Measurements from ENCODE around the gene NUP62CL.
"Not testable (repeated sequence)": the region's sequence is repeated elsewhere in the genome, so short reads cannot be mapped to it uniquely, and the experiment has no call there.

The NUP62CL gene

GRCh38 chrX:107205770-107206696, at the start of gene NUP62CL, which contains the start of gene DNAAF6:
NUP62CL (minus strand) TSS chrX:107206433; CDS start chrX:107175146, 31,287 bp downstream.
DNAAF6 (plus strand) TSS chrX:107206611; CDS start chrX:107212876, 6,265 bp downstream.
- H3K36me3 Mint-ChIP-seq, result no peaks in the 10 kb centered on the region
- no peaks in the 10 kb centered on the region for H3K9me3 Mint-ChIP-seq
- no peaks in the 10 kb centered on the region for H3K4me1 Mint-ChIP-seq
- H3K27me3 Mint-ChIP-seq, result no peaks in the 10 kb centered on the region
- H3K27ac Mint-ChIP-seq, result peak within 1 kb of the TSS; percentile 10
- peak within 1 kb of the TSS; percentile 87 for H3K4me3 Mint-ChIP-seq

- Mint-ChIP-seq H3K4me1 (no peaks in the 10 kb centered on the region), H3K36me3 (no peaks in the 10 kb centered on the region)
Measured at GRCh38 chrX:107228486-107228819, 22.2 kb upstream of the NUP62CL start.

GRCh38 chrX:107227780-107228485, 21.7 kb upstream of the NUP62CL start:
- no peak overlapping the region for H3K4me3 Mint-ChIP-seq
- no peaks in the 10 kb centered on the region for H3K36me3 Mint-ChIP-seq
- H3K27ac Mint-ChIP-seq, result no peak overlapping the region
- H3K9me3 Mint-ChIP-seq, result no peaks in the 10 kb centered on the region
- H3K27me3 Mint-ChIP-seq, result peaks cover 3% of the 10 kb centered on the region
- no peaks in the 10 kb centered on the region for H3K4me1 Mint-ChIP-seq

More at GRCh38 chrX:107228486-107228819, 22.2 kb upstream of the NUP62CL start:
- no peaks in the 10 kb centered on the region for H3K9me3 Mint-ChIP-seq
- H3K27me3 Mint-ChIP-seq, result peaks cover 3% of the 10 kb centered on the region
- H3K4me3 Mint-ChIP-seq, result no peak overlapping the region
- no peak overlapping the region for H3K27ac Mint-ChIP-seq

- H3K9me3 Mint-ChIP-seq, result no peaks in the 10 kb centered on the region
- H3K4me1 Mint-ChIP-seq, result no peaks in the 10 kb centered on the region
- H3K4me3 Mint-ChIP-seq, result no peak overlapping the region
- no peak overlapping the region for H3K27ac Mint-ChIP-seq
- no peaks in the 10 kb centered on the region for H3K27me3 Mint-ChIP-seq
- H3K36me3 Mint-ChIP-seq, result no peaks in the 10 kb centered on the region
Measured at GRCh38 chrX:107226757-107227156, 20.5 kb upstream of the NUP62CL start.

- Mint-ChIP-seq H3K27me3 (peaks cover 3% of the 10 kb centered on the region), H3K36me3 (no peaks in the 10 kb centered on the region), H3K9me3 (no peaks in the 10 kb centered on the region), H3K27ac (no peak overlapping the region), H3K4me3 (no peak overlapping the region), H3K4me1 (no peaks in the 10 kb centered on the region)
Measured at GRCh38 chrX:107213477-107213876, 7.2 kb upstream of the NUP62CL start.

GRCh38 chrX:107207943-107208342, 1.7 kb upstream of the NUP62CL start:
- no peak overlapping the region for H3K27ac Mint-ChIP-seq
- H3K4me3 Mint-ChIP-seq, result no peak overlapping the region
- H3K27me3 Mint-ChIP-seq, result no peaks in the 10 kb centered on the region
- no peaks in the 10 kb centered on the region for H3K9me3 Mint-ChIP-seq
- no peaks in the 10 kb centered on the region for H3K4me1 Mint-ChIP-seq
- H3K36me3 Mint-ChIP-seq, result no peaks in the 10 kb centered on the region

- H3K4me3 Mint-ChIP-seq, result no peak overlapping the region
- H3K36me3 Mint-ChIP-seq, result no peaks in the 10 kb centered on the region
- no peaks in the 10 kb centered on the region for H3K27me3 Mint-ChIP-seq
- no peaks in the 10 kb centered on the region for H3K4me1 Mint-ChIP-seq
- H3K27ac Mint-ChIP-seq, result peak overlapping the region; percentile 10
- H3K9me3 Mint-ChIP-seq, result no peaks in the 10 kb centered on the region
Measured at GRCh38 chrX:107207089-107207488, 856 bp upstream of the NUP62CL start.

- Mint-ChIP-seq H3K27ac (no peak overlapping the region), H3K9me3 (no peaks in the 10 kb centered on the region), H3K4me3 (peak overlapping the region; percentile 87), H3K36me3 (no peaks in the 10 kb centered on the region), H3K27me3 (no peaks in the 10 kb centered on the region), H3K4me1 (no peaks in the 10 kb centered on the region)
Measured at GRCh38 chrX:107206697-107207065, 448 bp upstream of the NUP62CL start.

- Mint-ChIP-seq H3K27me3 (no peaks in the 10 kb centered on the region), H3K4me1 (no peaks in the 10 kb centered on the region), H3K27ac (no peak overlapping the region), H3K4me3 (no peak overlapping the region), H3K36me3 (no peaks in the 10 kb centered on the region), H3K9me3 (no peaks in the 10 kb centered on the region)
Measured at GRCh38 chrX:107204068-107204605, 2.1 kb downstream of the NUP62CL start.

- Mint-ChIP-seq H3K27me3 (no peaks in the 10 kb centered on the region), H3K36me3 (no peaks in the 10 kb centered on the region), H3K27ac (no peak overlapping the region), H3K4me3 (no peak overlapping the region), H3K4me1 (no peaks in the 10 kb centered on the region), H3K9me3 (no peaks in the 10 kb centered on the region)
Measured at GRCh38 chrX:107199491-107199890, 6.7 kb downstream of the NUP62CL start.

- H3K36me3 Mint-ChIP-seq, H3K27me3 Mint-ChIP-seq, H3K27ac Mint-ChIP-seq, H3K9me3 Mint-ChIP-seq, H3K4me3 Mint-ChIP-seq, H3K4me1 Mint-ChIP-seq: not testable (repeated sequence)
Measured at GRCh38 chrX:107198074-107198473, 8.2 kb downstream of the NUP62CL start.

GRCh38 chrX:107197319-107197718, 8.9 kb downstream of the NUP62CL start:
- no peaks in the 10 kb centered on the region for H3K9me3 Mint-ChIP-seq
- no peak overlapping the region for H3K4me3 Mint-ChIP-seq
- no peaks in the 10 kb centered on the region for H3K36me3 Mint-ChIP-seq
- H3K27me3 Mint-ChIP-seq, result no peaks in the 10 kb centered on the region
- no peaks in the 10 kb centered on the region for H3K4me1 Mint-ChIP-seq
- H3K27ac Mint-ChIP-seq, result no peak overlapping the region

GRCh38 chrX:107171369-107172102, 34.7 kb downstream of the NUP62CL start:
- no peaks in the 10 kb centered on the region for H3K27me3 Mint-ChIP-seq
- H3K36me3 Mint-ChIP-seq, result no peaks in the 10 kb centered on the region
- H3K9me3 Mint-ChIP-seq, result no peaks in the 10 kb centered on the region
- no peak overlapping the region for H3K4me3 Mint-ChIP-seq
- H3K4me1 Mint-ChIP-seq, result no peaks in the 10 kb centered on the region
- peak overlapping the region; percentile 41 for H3K27ac Mint-ChIP-seq

- H3K27ac Mint-ChIP-seq, result no peak overlapping the region
- H3K4me1 Mint-ChIP-seq, result no peaks in the 10 kb centered on the region
- H3K4me3 Mint-ChIP-seq, result no peak overlapping the region
- H3K36me3 Mint-ChIP-seq, result no peaks in the 10 kb centered on the region
- no peaks in the 10 kb centered on the region for H3K27me3 Mint-ChIP-seq
- H3K9me3 Mint-ChIP-seq, result no peaks in the 10 kb centered on the region
Measured at GRCh38 chrX:107168712-107169111, 37.5 kb downstream of the NUP62CL start.

- H3K27me3 Mint-ChIP-seq, result no peaks in the 10 kb centered on the region
- no peak overlapping the region for H3K27ac Mint-ChIP-seq
- no peak overlapping the region for H3K4me3 Mint-ChIP-seq
- no peaks in the 10 kb centered on the region for H3K9me3 Mint-ChIP-seq
- no peaks in the 10 kb centered on the region for H3K36me3 Mint-ChIP-seq
- no peaks in the 10 kb centered on the region for H3K4me1 Mint-ChIP-seq
Measured at GRCh38 chrX:107168257-107168656, 38.0 kb downstream of the NUP62CL start.
